ENCODE data around the gene SERPINC1.

DNA sequence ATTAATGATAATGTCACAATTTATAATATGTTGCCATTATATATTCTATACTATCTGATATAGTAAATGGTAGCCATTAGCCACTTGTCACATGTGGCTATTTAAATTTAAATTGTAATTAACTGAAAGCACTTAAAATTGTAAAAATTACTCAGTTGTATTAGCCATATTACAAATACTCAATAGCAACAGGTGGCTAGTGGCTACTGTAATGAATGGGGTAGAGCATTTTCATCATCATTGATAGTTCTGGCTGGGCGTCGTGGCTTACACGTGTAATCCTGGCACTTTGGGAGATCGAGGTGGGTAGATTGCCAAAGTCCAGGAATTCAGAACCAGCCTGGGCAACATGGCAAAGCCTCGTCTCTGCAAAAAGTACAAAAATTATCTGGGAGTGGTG is 32.4 kb downstream of the SERPINC1 start:
- TF ChIP-seq ZFX (IDR thresholded peaks at IDR 0.05): no peak
- TF ChIP-seq, protein P1, sequence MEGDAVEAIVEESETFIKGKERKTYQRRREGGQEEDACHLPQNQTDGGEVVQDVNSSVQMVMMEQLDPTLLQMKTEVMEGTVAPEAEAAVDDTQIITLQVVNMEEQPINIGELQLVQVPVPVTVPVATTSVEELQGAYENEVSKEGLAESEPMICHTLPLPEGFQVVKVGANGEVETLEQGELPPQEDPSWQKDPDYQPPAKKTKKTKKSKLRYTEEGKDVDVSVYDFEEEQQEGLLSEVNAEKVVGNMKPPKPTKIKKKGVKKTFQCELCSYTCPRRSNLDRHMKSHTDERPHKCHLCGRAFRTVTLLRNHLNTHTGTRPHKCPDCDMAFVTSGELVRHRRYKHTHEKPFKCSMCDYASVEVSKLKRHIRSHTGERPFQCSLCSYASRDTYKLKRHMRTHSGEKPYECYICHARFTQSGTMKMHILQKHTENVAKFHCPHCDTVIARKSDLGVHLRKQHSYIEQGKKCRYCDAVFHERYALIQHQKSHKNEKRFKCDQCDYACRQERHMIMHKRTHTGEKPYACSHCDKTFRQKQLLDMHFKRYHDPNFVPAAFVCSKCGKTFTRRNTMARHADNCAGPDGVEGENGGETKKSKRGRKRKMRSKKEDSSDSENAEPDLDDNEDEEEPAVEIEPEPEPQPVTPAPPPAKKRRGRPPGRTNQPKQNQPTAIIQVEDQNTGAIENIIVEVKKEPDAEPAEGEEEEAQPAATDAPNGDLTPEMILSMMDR (conservative IDR thresholded peaks at IDR 0.05): no peak

All from C4-2B (cell line).